Body of pancreas (tissue), 4 donors: Measurements from ENCODE around the gene SEC22C.

ENCODE experiments used
- POLR2A ChIP-seq, 3 donors: fragments of 450-650 bp; IDR thresholded peaks; one replicate each; pipeline ENCODE4 v1.6.1; 2016; ENCODE audit warnings: antibody characterized with exemption in 3 of 3, mild to moderate bottlenecking in 2 of 3
- TF ChIP-seq, protein P1 (sequence below), 7 experiments: fragments of 450-650 bp in 4 of 7; fragments of 200-600 bp in 3 of 7; sonication (generic) in 3 of 7; IDR thresholded peaks; one replicate each; pipeline ENCODE4 v1.5.1; 2016 to 2019; ENCODE audit warnings: antibody characterized with exemption in 7 of 7

DNA sequence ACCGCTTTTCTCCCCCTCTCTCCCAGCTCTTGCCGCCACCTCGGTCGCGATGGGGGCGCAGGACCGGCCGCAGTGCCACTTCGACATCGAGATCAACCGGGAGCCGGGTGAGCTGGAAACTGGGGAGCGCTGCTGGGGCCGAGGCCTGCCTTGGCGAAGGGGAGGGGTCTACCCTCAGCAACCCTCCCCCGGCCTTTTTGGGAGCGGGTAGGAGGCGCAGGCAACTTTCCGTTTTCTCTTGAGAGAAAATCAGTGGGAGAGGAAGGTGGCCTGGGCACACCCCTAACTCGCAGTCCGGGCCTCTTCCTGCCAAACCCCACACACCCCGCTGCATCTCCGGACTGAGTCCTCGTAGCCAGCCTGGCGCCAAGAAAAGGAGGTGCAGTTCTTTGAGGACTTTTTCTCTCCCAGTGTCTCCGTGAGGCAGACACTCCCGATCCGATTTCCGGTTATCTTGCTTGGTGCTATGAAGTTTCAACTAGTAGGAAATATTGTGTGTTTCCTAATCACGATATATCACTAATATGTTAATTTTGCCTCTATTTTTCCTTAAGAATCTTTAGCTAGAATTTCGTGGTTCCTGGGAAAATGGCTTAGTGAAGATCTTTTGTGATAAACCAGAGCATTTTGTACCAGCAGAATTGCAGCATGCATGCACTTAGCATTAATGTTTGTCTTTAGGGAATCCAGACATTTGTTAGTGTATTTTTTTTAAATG is 19.4 kb upstream of the SEC22C start:
- TF ChIP-seq, protein P1, sequence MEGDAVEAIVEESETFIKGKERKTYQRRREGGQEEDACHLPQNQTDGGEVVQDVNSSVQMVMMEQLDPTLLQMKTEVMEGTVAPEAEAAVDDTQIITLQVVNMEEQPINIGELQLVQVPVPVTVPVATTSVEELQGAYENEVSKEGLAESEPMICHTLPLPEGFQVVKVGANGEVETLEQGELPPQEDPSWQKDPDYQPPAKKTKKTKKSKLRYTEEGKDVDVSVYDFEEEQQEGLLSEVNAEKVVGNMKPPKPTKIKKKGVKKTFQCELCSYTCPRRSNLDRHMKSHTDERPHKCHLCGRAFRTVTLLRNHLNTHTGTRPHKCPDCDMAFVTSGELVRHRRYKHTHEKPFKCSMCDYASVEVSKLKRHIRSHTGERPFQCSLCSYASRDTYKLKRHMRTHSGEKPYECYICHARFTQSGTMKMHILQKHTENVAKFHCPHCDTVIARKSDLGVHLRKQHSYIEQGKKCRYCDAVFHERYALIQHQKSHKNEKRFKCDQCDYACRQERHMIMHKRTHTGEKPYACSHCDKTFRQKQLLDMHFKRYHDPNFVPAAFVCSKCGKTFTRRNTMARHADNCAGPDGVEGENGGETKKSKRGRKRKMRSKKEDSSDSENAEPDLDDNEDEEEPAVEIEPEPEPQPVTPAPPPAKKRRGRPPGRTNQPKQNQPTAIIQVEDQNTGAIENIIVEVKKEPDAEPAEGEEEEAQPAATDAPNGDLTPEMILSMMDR (IDR thresholded peaks at IDR 0.05), result peak in 3 of 7 experiments; percentile 29 to 33 (median 29)
- TF ChIP-seq POLR2A (IDR thresholded peaks at IDR 0.05), result no peak
